ENCODE measurements around the gene APOE.
A peak's percentile ranks its signal among the peaks of the same experiment; 100 is the strongest.

Gene APOE

GRCh38 chr19:44954649-44955504 lies 49.3 kb downstream of the APOE start, which contains the start of gene CLPTM1:
CLPTM1 (plus strand) TSS chr19:44955380; CDS start chr19:44955396, 16 bp downstream.
- DNase-seq: peak; percentile 98

- peak; percentile 11 for DNase-seq
Observed at GRCh38 chr19:44955505-44956439, 50.2 kb downstream of the APOE start.

GRCh38 chr19:44957526-44957925 lies 51.9 kb downstream of the APOE start:
- DNase-seq: no peak

GRCh38 chr19:44958090-44958489 lies 52.5 kb downstream of the APOE start:
- no peak for DNase-seq

Measured in stimulated activated CD4-positive, alpha-beta T cell treated with anti-CD3 and anti-CD28 coated beads, Interleukin-15, amount 100 ng/mL, for 24 hours (primary cell).